Measurements from ENCODE around the gene SLC25A44.

SLC25A44 gene

DNA sequence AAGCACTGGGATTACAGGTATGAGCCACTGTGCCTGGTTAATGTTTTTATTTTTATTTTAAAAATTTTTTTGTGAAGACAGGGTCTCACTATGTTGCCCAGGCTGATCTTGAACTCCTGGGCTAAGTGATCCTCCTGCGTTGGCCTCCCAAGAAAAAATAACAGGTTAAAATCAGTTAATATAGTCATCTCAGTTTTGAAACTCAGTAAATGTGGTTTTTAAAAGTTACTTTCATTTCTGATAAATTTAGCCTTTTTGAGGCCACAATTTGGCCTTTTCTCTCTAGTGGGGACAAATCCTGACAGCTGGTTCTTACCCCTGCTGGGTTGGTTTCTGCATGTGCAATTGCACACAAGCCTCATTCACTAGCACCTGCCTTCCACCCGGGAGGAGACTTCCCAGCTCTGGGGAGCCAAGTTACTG lies 32.2 kb downstream of the SLC25A44 start:
- H3K9me3 Mint-ChIP-seq, result no peaks in the 10 kb centered on the region
- peaks cover 5% of the 10 kb centered on the region for H3K4me1 Mint-ChIP-seq
- H3K27me3 Mint-ChIP-seq (ENCODE audit: low read depth, poor library complexity), result no peaks in the 10 kb centered on the region
- H3K4me3 Mint-ChIP-seq, result no peak overlapping the region
- no peak for DNase-seq
- TF ChIP-seq, protein P1, sequence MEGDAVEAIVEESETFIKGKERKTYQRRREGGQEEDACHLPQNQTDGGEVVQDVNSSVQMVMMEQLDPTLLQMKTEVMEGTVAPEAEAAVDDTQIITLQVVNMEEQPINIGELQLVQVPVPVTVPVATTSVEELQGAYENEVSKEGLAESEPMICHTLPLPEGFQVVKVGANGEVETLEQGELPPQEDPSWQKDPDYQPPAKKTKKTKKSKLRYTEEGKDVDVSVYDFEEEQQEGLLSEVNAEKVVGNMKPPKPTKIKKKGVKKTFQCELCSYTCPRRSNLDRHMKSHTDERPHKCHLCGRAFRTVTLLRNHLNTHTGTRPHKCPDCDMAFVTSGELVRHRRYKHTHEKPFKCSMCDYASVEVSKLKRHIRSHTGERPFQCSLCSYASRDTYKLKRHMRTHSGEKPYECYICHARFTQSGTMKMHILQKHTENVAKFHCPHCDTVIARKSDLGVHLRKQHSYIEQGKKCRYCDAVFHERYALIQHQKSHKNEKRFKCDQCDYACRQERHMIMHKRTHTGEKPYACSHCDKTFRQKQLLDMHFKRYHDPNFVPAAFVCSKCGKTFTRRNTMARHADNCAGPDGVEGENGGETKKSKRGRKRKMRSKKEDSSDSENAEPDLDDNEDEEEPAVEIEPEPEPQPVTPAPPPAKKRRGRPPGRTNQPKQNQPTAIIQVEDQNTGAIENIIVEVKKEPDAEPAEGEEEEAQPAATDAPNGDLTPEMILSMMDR (IDR thresholded peaks at IDR 0.05), result no peak
- H3K36me3 Mint-ChIP-seq (ENCODE audit: low read depth), result peaks cover 61% of the 10 kb centered on the region
- H3K27ac Mint-ChIP-seq, result no peak overlapping the region

DNA sequence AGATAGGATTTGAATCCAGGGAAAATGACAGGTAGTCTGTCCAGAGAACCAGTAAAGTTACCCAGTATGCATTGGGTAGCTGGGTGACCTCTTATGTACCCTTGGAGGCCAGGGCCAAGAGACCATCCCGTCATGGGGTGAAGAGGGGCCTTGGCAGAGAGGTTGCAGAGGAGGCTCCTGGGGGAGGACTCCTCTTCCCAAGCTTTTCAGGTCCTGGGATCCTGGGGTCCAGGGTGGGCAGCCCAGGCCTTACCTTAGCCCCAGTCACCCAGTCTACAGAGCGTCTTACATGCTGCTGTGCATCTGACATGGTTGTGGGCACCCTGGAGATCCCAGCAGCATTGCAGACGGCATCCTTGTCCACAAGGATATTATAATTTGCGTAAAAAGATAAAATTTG lies 32.9 kb downstream of the SLC25A44 start:
- H3K9me3 Mint-ChIP-seq, result no peaks in the 10 kb centered on the region
- DNase-seq, result no peak
- H3K27ac Mint-ChIP-seq, result no peak overlapping the region
- TF ChIP-seq, protein P1 (IDR thresholded peaks at IDR 0.05), result no peak
- peaks cover 5% of the 10 kb centered on the region for H3K4me1 Mint-ChIP-seq
- peaks cover 56% of the 10 kb centered on the region for H3K36me3 Mint-ChIP-seq (ENCODE audit: low read depth)
- no peaks in the 10 kb centered on the region for H3K27me3 Mint-ChIP-seq (ENCODE audit: low read depth, poor library complexity)
- no peak overlapping the region for H3K4me3 Mint-ChIP-seq

DNA sequence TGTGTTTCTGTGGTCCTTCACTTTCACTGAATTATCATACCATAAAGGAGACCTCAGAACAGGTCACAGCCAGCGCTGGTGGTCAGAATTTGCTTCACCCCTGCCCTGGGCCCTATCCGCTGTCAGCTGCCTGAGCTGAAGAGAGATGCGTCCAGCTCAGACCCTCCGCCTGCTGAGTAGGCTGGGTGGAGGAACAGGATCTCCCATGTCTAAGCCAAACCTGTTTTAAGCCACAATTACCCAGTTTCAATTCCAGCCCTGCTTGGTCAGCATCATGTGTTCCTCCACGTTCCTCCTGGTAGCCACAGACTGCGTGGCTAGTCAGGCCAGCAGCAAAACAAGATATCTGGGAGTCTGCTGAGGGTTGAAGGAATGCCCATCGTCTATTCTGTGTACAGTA lies 34.6 kb downstream of the SLC25A44 start:
- H3K9me3 Mint-ChIP-seq, result no peaks in the 10 kb centered on the region
- DNase-seq, result no peak
- peaks cover 5% of the 10 kb centered on the region for H3K4me1 Mint-ChIP-seq
- no peak overlapping the region for H3K4me3 Mint-ChIP-seq
- no peaks in the 10 kb centered on the region for H3K27me3 Mint-ChIP-seq (ENCODE audit: low read depth, poor library complexity)
- peaks cover 46% of the 10 kb centered on the region for H3K36me3 Mint-ChIP-seq (ENCODE audit: low read depth)
- H3K27ac Mint-ChIP-seq, result no peak overlapping the region
- TF ChIP-seq, protein P1 (IDR thresholded peaks at IDR 0.05), result no peak

DNA sequence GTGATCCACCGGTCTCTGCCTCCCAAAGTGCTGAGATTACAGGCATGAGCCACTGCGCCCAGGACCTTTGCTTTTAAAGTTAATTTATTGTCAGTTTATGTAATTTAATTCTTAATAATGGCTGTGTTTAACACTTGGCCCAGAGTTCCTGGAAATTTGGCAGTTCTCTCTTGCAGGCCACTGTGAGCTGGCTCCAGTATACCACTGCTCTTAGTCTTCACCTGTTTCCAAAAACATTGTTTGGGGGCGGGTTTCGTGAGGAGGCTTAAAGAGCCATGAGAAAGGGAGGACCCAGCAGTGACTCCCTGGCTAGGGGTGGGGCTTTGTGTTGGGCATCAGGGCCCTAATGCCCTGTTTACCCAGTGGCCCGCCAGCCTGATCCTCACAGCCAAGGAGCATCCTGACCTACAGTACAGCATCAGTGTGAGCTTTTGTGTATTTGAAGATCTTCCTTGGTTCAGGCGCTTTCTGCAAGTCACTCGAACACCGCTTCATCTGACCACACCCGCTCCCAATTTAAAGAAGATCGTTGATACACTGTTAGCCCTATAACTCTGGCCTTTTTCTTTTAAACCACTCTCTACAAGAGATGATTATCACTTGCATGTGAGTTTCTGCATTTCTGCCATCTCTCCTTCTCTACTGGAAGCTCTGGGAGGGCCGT lies 36.0 kb downstream of the SLC25A44 start:
- Mint-ChIP-seq H3K9me3 (no peaks in the 10 kb centered on the region), H3K36me3 (ENCODE audit: low read depth) (peaks cover 49% of the 10 kb centered on the region), H3K4me1 (peaks cover 5% of the 10 kb centered on the region), H3K27ac (no peak overlapping the region), H3K4me3 (no peak overlapping the region), H3K27me3 (ENCODE audit: low read depth, poor library complexity) (no peaks in the 10 kb centered on the region)
- TF ChIP-seq, protein P1 (IDR thresholded peaks at IDR 0.05), result no peak
- DNase-seq, result no peak

DNA sequence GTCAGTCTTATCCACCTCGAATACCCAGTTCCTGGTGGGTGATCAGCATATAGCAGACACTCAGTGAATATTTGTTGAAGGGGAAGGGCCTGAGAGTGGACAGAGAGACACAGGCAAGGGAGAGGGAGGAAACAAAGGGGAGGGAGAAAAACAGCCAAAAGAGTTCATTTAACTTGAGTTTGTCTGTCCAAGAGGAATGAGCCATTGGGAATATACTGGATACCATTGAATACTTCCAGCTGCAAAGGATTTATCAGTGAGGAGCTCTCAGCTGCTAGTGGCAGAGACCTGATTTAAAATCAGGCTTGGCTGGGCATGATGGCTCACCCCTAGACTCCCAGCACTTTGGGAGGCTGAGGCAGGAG lies 36.6 kb downstream of the SLC25A44 start:
- no peak for DNase-seq
- H3K27ac Mint-ChIP-seq, result no peak overlapping the region
- H3K36me3 Mint-ChIP-seq (ENCODE audit: low read depth), result peaks cover 49% of the 10 kb centered on the region
- no peaks in the 10 kb centered on the region for H3K27me3 Mint-ChIP-seq (ENCODE audit: low read depth, poor library complexity)
- H3K4me1 Mint-ChIP-seq, result peaks cover 2% of the 10 kb centered on the region
- H3K9me3 Mint-ChIP-seq, result no peaks in the 10 kb centered on the region
- no peak overlapping the region for H3K4me3 Mint-ChIP-seq
- TF ChIP-seq, protein P1 (IDR thresholded peaks at IDR 0.05), result no peak

DNA sequence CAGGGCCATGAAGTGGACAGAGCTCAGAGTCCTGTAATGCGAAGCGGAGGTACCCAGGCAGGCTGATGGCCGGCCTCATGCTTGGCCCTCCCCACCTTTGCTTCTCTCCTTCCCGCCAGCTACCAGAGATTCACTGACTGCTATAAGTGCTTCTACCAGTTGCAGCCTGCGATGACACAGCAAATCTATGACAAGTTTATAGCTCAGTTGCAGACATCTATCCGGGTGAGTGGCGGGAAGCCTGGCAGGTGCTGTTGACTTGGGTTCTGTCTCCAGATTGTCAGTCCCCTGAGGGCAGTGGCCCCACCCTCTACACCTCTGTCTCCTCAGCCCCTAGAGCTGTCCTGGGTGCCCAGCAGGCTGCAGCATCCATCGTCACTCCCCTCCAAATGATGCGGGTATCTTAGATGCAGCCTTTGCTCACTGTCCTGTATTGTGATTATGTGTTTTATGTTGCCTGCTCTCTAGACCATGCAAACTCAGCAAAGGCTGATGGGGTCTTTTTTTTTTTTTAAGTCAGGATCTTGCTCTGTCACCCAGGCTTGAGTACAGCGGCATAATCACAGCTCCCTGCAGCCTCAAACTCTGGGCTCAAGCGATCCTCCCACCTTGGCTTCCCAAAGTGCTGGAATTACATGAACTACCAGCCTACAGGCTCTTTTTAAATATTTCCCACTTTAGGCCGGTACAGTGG lies 38.4 kb downstream of the SLC25A44 start:
- Mint-ChIP-seq H3K4me1 (no peaks in the 10 kb centered on the region), H3K36me3 (ENCODE audit: low read depth) (peaks cover 54% of the 10 kb centered on the region), H3K27me3 (ENCODE audit: low read depth, poor library complexity) (no peaks in the 10 kb centered on the region), H3K4me3 (no peak overlapping the region), H3K27ac (peak overlapping the region; percentile 33), H3K9me3 (no peaks in the 10 kb centered on the region)
- no peak for DNase-seq
- TF ChIP-seq, protein P1 (IDR thresholded peaks at IDR 0.05), result no peak

Measured in nephron progenitor cell (in vitro differentiated cells).